ENCODE measurements around the gene CSNK1E.

The CSNK1E gene

GRCh38 chr22:38325587-38325986 lies 8.4 kb upstream of the CSNK1E start:
- Histone ChIP-seq H3K4me2 (ENCODE audit: low read depth, low read length, poor library complexity, severe bottlenecking) (no peak overlapping the region), H3K9ac (ENCODE audit: low read depth, low read length, poor library complexity, severe bottlenecking) (no peak overlapping the region), H3F3A (ENCODE audit: low read depth) (no peaks in the 10 kb centered on the region), H3K4me3 (ENCODE audit: low read length, poor library complexity, severe bottlenecking) (no peak overlapping the region), H3K9me2 (replicated peaks; ENCODE audit: low read depth, low read length) (no peaks in the 10 kb centered on the region), H3K79me2 (ENCODE audit: insufficient read depth, low read length) (no peaks in the 10 kb centered on the region), H2AFZ (ENCODE audit: low read length) (no peak overlapping the region), H3K9me3 (ENCODE audit: insufficient read depth, low read depth, low read length) (no peaks in the 10 kb centered on the region), H3K4me1 (ENCODE audit: insufficient read depth, low read length, poor library complexity, severe bottlenecking) (no peaks in the 10 kb centered on the region), H3K27me3 (ENCODE audit: insufficient read depth, low read length, poor library complexity, severe bottlenecking) (no peaks in the 10 kb centered on the region), H3K36me3 (ENCODE audit: insufficient read depth, low read length) (no peaks in the 10 kb centered on the region), H4K20me1 (ENCODE audit: insufficient read depth, low read length, poor library complexity, severe bottlenecking) (no peaks in the 10 kb centered on the region)
- no peak for TF ChIP-seq EZH2phosphoT487 (IDR thresholded peaks at IDR 0.05; ENCODE audit: borderline replicate concordance)
- TF ChIP-seq, protein P1, sequence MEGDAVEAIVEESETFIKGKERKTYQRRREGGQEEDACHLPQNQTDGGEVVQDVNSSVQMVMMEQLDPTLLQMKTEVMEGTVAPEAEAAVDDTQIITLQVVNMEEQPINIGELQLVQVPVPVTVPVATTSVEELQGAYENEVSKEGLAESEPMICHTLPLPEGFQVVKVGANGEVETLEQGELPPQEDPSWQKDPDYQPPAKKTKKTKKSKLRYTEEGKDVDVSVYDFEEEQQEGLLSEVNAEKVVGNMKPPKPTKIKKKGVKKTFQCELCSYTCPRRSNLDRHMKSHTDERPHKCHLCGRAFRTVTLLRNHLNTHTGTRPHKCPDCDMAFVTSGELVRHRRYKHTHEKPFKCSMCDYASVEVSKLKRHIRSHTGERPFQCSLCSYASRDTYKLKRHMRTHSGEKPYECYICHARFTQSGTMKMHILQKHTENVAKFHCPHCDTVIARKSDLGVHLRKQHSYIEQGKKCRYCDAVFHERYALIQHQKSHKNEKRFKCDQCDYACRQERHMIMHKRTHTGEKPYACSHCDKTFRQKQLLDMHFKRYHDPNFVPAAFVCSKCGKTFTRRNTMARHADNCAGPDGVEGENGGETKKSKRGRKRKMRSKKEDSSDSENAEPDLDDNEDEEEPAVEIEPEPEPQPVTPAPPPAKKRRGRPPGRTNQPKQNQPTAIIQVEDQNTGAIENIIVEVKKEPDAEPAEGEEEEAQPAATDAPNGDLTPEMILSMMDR (conservative IDR thresholded peaks at IDR 0.05; ENCODE audit: low read length), result no peak

GRCh38 chr22:38320605-38321402 lies 3.6 kb upstream of the CSNK1E start:
- no peak overlapping the region for H2AFZ ChIP-seq (ENCODE audit: low read length)
- peaks cover 12% of the 10 kb centered on the region for H3K79me2 ChIP-seq (ENCODE audit: insufficient read depth, low read length)

DNA sequence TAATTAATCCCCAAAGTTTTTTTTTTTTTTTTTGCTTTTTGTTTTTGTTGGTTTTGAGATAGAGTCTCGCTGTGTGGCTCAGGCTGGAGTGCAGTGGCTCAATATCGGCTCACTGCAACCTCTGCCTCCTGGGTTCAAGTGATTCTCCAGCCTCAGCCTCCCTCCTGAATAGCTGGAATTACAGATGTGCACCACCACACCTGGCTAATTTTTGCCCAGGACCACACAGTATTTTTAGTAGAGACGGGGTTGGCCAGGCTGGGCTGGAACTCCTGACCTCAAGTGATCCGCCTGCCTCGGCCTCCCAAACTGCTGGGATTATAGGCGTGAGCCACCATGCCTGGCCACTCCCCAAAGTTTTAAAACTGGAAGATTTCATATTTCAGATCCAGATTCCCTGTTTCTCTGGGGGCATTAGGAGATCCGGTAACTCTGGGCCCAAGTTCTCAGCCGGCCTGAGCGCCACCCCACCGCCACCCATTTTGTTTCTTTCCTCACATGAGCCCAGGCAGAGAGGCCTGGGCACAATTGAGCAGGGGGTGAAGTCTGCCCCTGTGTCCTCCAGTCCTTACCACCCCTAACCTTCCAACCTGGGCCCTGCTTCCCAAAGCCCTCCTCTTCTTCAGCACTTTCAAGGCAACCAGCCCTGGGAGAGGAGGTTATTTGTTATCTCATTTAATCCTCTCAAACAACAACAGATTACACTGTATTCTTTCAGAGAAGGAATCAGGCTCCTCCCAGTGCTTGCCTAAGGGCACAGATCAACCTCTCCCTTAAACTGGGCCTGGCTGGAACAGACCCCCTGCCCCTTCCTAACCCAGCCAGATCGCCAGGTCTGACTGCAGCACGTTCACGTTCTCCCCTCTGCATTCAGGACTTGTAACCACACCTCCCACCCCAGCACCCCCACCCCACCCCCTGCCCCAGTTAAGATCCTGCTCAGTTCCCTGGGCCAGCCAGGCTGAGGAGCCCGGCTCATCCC lies 1.9 kb upstream of the CSNK1E start:
- Histone ChIP-seq H3K9me3 (ENCODE audit: insufficient read depth, low read depth, low read length) (no peaks in the 10 kb centered on the region), H3K4me2 (ENCODE audit: low read depth, low read length, poor library complexity, severe bottlenecking) (no peak overlapping the region), H4K20me1 (ENCODE audit: insufficient read depth, low read length, poor library complexity, severe bottlenecking) (peaks cover 25% of the 10 kb centered on the region), H3K36me3 (ENCODE audit: insufficient read depth, low read length) (no peaks in the 10 kb centered on the region), H2AFZ (ENCODE audit: low read length) (no peak overlapping the region), H3K79me2 (ENCODE audit: insufficient read depth, low read length) (peaks cover 29% of the 10 kb centered on the region), H3F3A (ENCODE audit: low read depth) (peaks cover 5% of the 10 kb centered on the region; the same call in 1 of the 2 replicates), H3K9me2 (replicated peaks; ENCODE audit: low read depth, low read length) (no peaks in the 10 kb centered on the region), H3K27me3 (ENCODE audit: insufficient read depth, low read length, poor library complexity, severe bottlenecking) (peaks cover 4% of the 10 kb centered on the region), H3K9ac (ENCODE audit: low read depth, low read length, poor library complexity, severe bottlenecking) (no peak overlapping the region), H3K4me3 (ENCODE audit: low read length, poor library complexity, severe bottlenecking) (no peak overlapping the region), H3K4me1 (ENCODE audit: insufficient read depth, low read length, poor library complexity, severe bottlenecking) (peaks cover 20% of the 10 kb centered on the region)
- TF ChIP-seq, protein P1 (conservative IDR thresholded peaks at IDR 0.05; ENCODE audit: low read length), result no peak
- TF ChIP-seq EZH2phosphoT487 (IDR thresholded peaks at IDR 0.05; ENCODE audit: borderline replicate concordance), result no peak

More at GRCh38 chr22:38320605-38321402, 3.6 kb upstream of the CSNK1E start:
- H3F3A ChIP-seq (ENCODE audit: low read depth), result peaks cover 5% of the 10 kb centered on the region; the same call in 1 of the 2 replicates
- no peak overlapping the region for H3K4me2 ChIP-seq (ENCODE audit: low read depth, low read length, poor library complexity, severe bottlenecking)
- peaks cover 8% of the 10 kb centered on the region for H4K20me1 ChIP-seq (ENCODE audit: insufficient read depth, low read length, poor library complexity, severe bottlenecking)
- peaks cover 4% of the 10 kb centered on the region for H3K27me3 ChIP-seq (ENCODE audit: insufficient read depth, low read length, poor library complexity, severe bottlenecking)
- H3K9ac ChIP-seq (ENCODE audit: low read depth, low read length, poor library complexity, severe bottlenecking), result no peak overlapping the region
- H3K9me3 ChIP-seq (ENCODE audit: insufficient read depth, low read depth, low read length), result no peaks in the 10 kb centered on the region
- no peaks in the 10 kb centered on the region for H3K36me3 ChIP-seq (ENCODE audit: insufficient read depth, low read length)
- H3K4me1 ChIP-seq (ENCODE audit: insufficient read depth, low read length, poor library complexity, severe bottlenecking), result peaks cover 12% of the 10 kb centered on the region
- no peak overlapping the region for H3K4me3 ChIP-seq (ENCODE audit: low read length, poor library complexity, severe bottlenecking)
- H3K9me2 ChIP-seq (replicated peaks; ENCODE audit: low read depth, low read length), result no peaks in the 10 kb centered on the region
- TF ChIP-seq, protein P1 (conservative IDR thresholded peaks at IDR 0.05; ENCODE audit: low read length), result no peak
- no peak for TF ChIP-seq EZH2phosphoT487 (IDR thresholded peaks at IDR 0.05; ENCODE audit: borderline replicate concordance)

Measured in Loucy (cell line).